K562 (cell line): ENCODE measurements around the gene CDK4. TPM values are rescaled to one million over a fixed set of nuclear protein-coding genes. Genes with fewer than 3 reads are reported as not detected.

Experiments used
- ATAC-seq: fragments of 200-7000 bp; cut with Tn5 transposase; 3 replicates; pipeline ENCODE4 v1.9.1; 2020; ENCODE audit warnings: moderate library complexity
- Bru-seq: library from RNA; stranded (reverse); fragments of 400-500 nt; gene quantifications from one replicate; lab custom pipeline; 2021; lab: Mats Ljungman, UMichigan
- BruChase-seq, 2 experiments: library from RNA; stranded (reverse); fragments of 400-500 nt; gene quantifications; one replicate each; lab custom pipeline; 2021; lab: Mats Ljungman, UMichigan
- BruUV-seq: library from RNA; stranded (reverse); fragments of 400-500 nt; replicated peaks from 2 replicates; lab custom pipeline; 2021; lab: Mats Ljungman, UMichigan
- CTCF ChIA-PET: fragments of 300-600 bp; formaldehyde crosslinking; extraction: SDS; loops from one replicate; lab custom pipeline; 2021; ENCODE audit warnings: low intra/inter-chr PET ratio; lab: Yijun Ruan, JAX
- POLR2A ChIA-PET: fragments of 300-600, 350-650 bp; sonication (Branson Sonifier 250); formaldehyde crosslinking; extraction: SDS; loops from one replicate; lab custom pipeline; 2021; ENCODE audit warnings: antibody characterized with exemption, inconsistent platforms; lab: Yijun Ruan, JAX
- DNase-seq, 4 experiments: peaks; one replicate each; pipeline versions ENCODE4 v3.0.0 to v3.0.0-alpha.2; 2011 to 2018; ENCODE audit warnings: low spot score in 3 of 4, mixed read lengths in 3 of 4; ENCODE audit errors: extremely low read depth in 1 of 4
- FAIRE-seq: peaks from 2 replicates; lab custom pipeline; 2011; peaks lifted over from hg19 to GRCh38; lab: Jason Lieb, UNC
- H2AFZ ChIP-seq: 2 replicates; pipeline ENCODE4 v1.6.0; 2011; ENCODE audit warnings: low read depth, low read length, control low read depth, inconsistent platforms
- H3K27ac ChIP-seq: fragments of 200-600 bp; 3 replicates; pipeline ENCODE4 v1.8.0; 2011; ENCODE audit warnings: low read depth, mild to moderate bottlenecking, control low read depth, inconsistent platforms, low read length, moderate library complexity, mixed read lengths; ENCODE audit errors: extremely low read depth
- H3K27me3 ChIP-seq, 2 experiments: fragments of 300-600 bp in 1 of 2; 2 replicates in 1 of 2; 3 replicates in 1 of 2; pipeline versions ENCODE4 v1.6.0 to v1.8.0; 2011; ENCODE audit warnings: inconsistent platforms in 2 of 2, low read length in 2 of 2, mild to moderate bottlenecking in 1 of 2, mixed read lengths in 1 of 2, moderate library complexity in 1 of 2; ENCODE audit not compliant: control insufficient read depth in 2 of 2, insufficient read depth in 2 of 2
- H3K36me3 ChIP-seq: fragments of 300-600 bp; 3 replicates; pipeline ENCODE4 v1.8.0; 2011; ENCODE audit warnings: mild to moderate bottlenecking, low read length, inconsistent platforms; ENCODE audit not compliant: control insufficient read depth, insufficient read depth
- H3K4me1 ChIP-seq, 2 experiments: fragments of 200-600 bp in 1 of 2; replicated peaks in 1 of 2; 2 replicates in 1 of 2; 3 replicates in 1 of 2; pipeline versions ENCODE4 v1.5.1 to v1.8.0; 2011; ENCODE audit warnings: inconsistent platforms in 2 of 2, low read length in 2 of 2, mild to moderate bottlenecking in 1 of 2, mixed read lengths in 1 of 2, moderate library complexity in 1 of 2; ENCODE audit not compliant: control insufficient read depth in 2 of 2, insufficient read depth in 2 of 2
- H3K4me2 ChIP-seq: 2 replicates; pipeline ENCODE4 v1.6.1; 2011; ENCODE audit warnings: low read length, control low read depth, inconsistent platforms, mixed read lengths; ENCODE audit not compliant: insufficient read depth
- H3K4me3 ChIP-seq: fragments of 200-600 bp; sonication (generic), shearing (Covaris generic); 2 replicates; pipeline ENCODE4 v1.5.1; 2016; ENCODE audit warnings: control low read depth, inconsistent platforms
- H3K79me2 ChIP-seq: fragments of 200-600 bp; 3 replicates; pipeline ENCODE4 v1.8.0; 2011; ENCODE audit warnings: low read length, inconsistent platforms; ENCODE audit not compliant: control insufficient read depth, insufficient read depth
- H3K9ac ChIP-seq, 2 experiments: 2 replicates each; pipeline versions ENCODE4 v1.6.0 to v1.6.1; 2011; ENCODE audit warnings: low read depth in 2 of 2, low read length in 2 of 2, control low read depth in 1 of 2, inconsistent platforms in 1 of 2, mild to moderate bottlenecking in 1 of 2, mixed read lengths in 1 of 2; ENCODE audit not compliant: insufficient read depth in 1 of 2
- H3K9me1 ChIP-seq: one replicate; pipeline ENCODE4 v1.6.0; 2011; ENCODE audit warnings: inconsistent platforms, mild to moderate bottlenecking, low read length, moderate library complexity; ENCODE audit not compliant: control insufficient read depth, insufficient read depth
- H3K9me3 ChIP-seq: replicated peaks from 2 replicates; pipeline ENCODE4 v1.5.1; 2011; ENCODE audit warnings: low read depth, low read length, inconsistent platforms; ENCODE audit not compliant: control insufficient read depth, insufficient read depth
- H4K20me1 ChIP-seq: replicated peaks from 2 replicates; pipeline ENCODE4 v1.6.1; 2011; ENCODE audit warnings: low read length, inconsistent platforms, mixed read lengths; ENCODE audit not compliant: control insufficient read depth, insufficient read depth
- ATF1 ChIP-seq, 2 experiments: fragments of 450-650 bp in 1 of 2; IDR thresholded peaks; 2 replicates each; pipeline ENCODE4 v1.6.1; 2016; ENCODE audit warnings: missing compliant biosample characterization in 1 of 2, missing genetic modification characterization in 1 of 2
- CBFA2T2 ChIP-seq: fragments of 450-650 bp; conservative IDR thresholded peaks from 2 replicates; pipeline ENCODE4 v1.6.1; 2017; ENCODE audit warnings: mild to moderate bottlenecking
- EWSR1 ChIP-seq: fragments of 450-650 bp; IDR thresholded peaks from 2 replicates; pipeline ENCODE4 v1.6.1; 2018; ENCODE audit warnings: borderline replicate concordance, mild to moderate bottlenecking, low read depth, moderate library complexity; ENCODE audit not compliant: partially characterized antibody
- HMGN3 ChIP-seq: IDR thresholded peaks from 2 replicates; pipeline ENCODE4 v1.6.1; 2011; ENCODE audit warnings: borderline replicate concordance, low read depth, mild to moderate bottlenecking, mixed read lengths, low read length; ENCODE audit not compliant: insufficient read length; ENCODE audit errors: extremely low read depth
- HNRNPUL1 ChIP-seq: fragments of 200-400 bp; formaldehyde crosslinking; IDR thresholded peaks from 2 replicates; pipeline ENCODE4 v1.6.1; 2017; ENCODE audit warnings: low read length
- ZFP30 ChIP-seq: fragments of 250-450 bp; sonication (Bioruptor Pico); IDR thresholded peaks from 2 replicates; pipeline ENCODE4 v1.8.0; 2022; ENCODE audit warnings: moderate library complexity, mild to moderate bottlenecking, inconsistent platforms, borderline replicate concordance
- ZNF76 ChIP-seq: fragments of 250-450 bp; sonication (Bioruptor Pico); IDR thresholded peaks from 2 replicates; pipeline ENCODE4 v1.4.0; 2020; ENCODE audit warnings: mild to moderate bottlenecking, moderate library complexity, borderline replicate concordance
- ZSCAN32 ChIP-seq: fragments of 450-650 bp; formaldehyde crosslinking; IDR thresholded peaks from 2 replicates; pipeline ENCODE4 v1.4.0; 2020; ENCODE audit warnings: mild to moderate bottlenecking, moderate library complexity
- whole genome bisulfite sequencing: fragments of 100-300 bp; shearing (Covaris generic); methylation state at CpG from one replicate; pipeline ENCODE4 v1.1.6; 2016; ENCODE audit warnings: low coverage, mixed read lengths; ENCODE audit not compliant: insufficient coverage; ENCODE audit errors: missing lambda C conversion rate; 5-methylcytosine and 5-hydroxymethylcytosine counted together
- in situ Hi-C: fragments of 300-500 bp; cut with MboI; formaldehyde crosslinking; loops from 4 replicates; pipeline ENCODE4 v1.15.0; 2018; ENCODE audit warnings: inconsistent platforms, mixed read lengths
- intact Hi-C: fragments of 100-400 bp; cut with micrococcal nuclease; formaldehyde crosslinking; loops from 2 replicates; pipeline ENCODE4 v1.14.2; 2022
- long read RNA-seq, 3 experiments: library from polyadenylated mRNA in 2 of 3; library from RNA in 1 of 3; unstranded in 2 of 3; stranded (forward) in 1 of 3; transcript quantifications; one replicate each; pipeline ENCODE4 v2.0.0, GENCODE V29; 2019 to 2022
- polyA minus RNA-seq, 3 experiments: library from RNA; depleted of rRNA, polyadenylated mRNA; stranded (reverse); fragments of >200 nt; gene quantifications; 2 replicates each; pipeline ENCODE4 v1.2.3, GENCODE V29; 2011
- polyA plus RNA-seq, 8 experiments: library from polyadenylated mRNA; depleted of rRNA in 4 of 8; stranded (reverse) in 5 of 8; unstranded in 3 of 8; fragments of >200 nt; fragmentation: Nextera tagmentation in 2 of 8; fragmentation: Illumina TruSeq in 1 of 8; extraction: Ambion mirVana in 2 of 8; extraction: Trizol in 1 of 8; gene quantifications; 2 replicates each; pipeline versions ENCODE4 v1.2.1 to v1.2.3, GENCODE V29; 2011 to 2014; ENCODE audit warnings: inconsistent platforms in 1 of 8, missing spikeins in 1 of 8
- total RNA-seq, 7 experiments: library from RNA; depleted of rRNA in 6 of 7; stranded (reverse); fragments of >200 nt in 6 of 7; fragmentation: Illumina TruSeq in 2 of 7; extraction: Trizol in 2 of 7; gene quantifications; 2 replicates each; pipeline versions ENCODE4 v1.2.1 to v1.2.3, GENCODE V29; 2011 to 2021; ENCODE audit warnings: low replicate concordance in 1 of 7
- TF ChIP-seq, protein P1 (sequence below): fragments of 450-650 bp; formaldehyde crosslinking; IDR thresholded peaks from 2 replicates; pipeline ENCODE4 v1.4.0; 2020; ENCODE audit warnings: mild to moderate bottlenecking, mixed read lengths

Gene CDK4
- 135 and 229 TPM in 2 replicates for total RNA-seq (2011; cell fraction: chromatin; rRNA removed; ENCODE audit: low replicate concordance)
- 165 and 176 TPM in 2 replicates for total RNA-seq (2011; cell fraction: nucleolus; rRNA removed)
- total RNA-seq (2011; cell fraction: nucleoplasm; rRNA removed): 168 and 190 TPM in 2 replicates
- total RNA-seq (2014; rRNA removed): 237 and 282 TPM in 2 replicates
- total RNA-seq (2014; rRNA removed; fragmentation: Illumina TruSeq; extraction: Trizol): 173 and 188 TPM in 2 replicates
- total RNA-seq (2015; rRNA removed; fragmentation: Illumina TruSeq; extraction: Trizol): 216 and 217 TPM in 2 replicates
- 238 and 253 TPM in 2 replicates for total RNA-seq (2021)
- 429 and 436 TPM in 2 replicates for polyA plus RNA-seq (2011; rRNA removed)
- 496 and 542 TPM in 2 replicates for polyA plus RNA-seq (2011; cell fraction: cytosol; rRNA removed)
- 182 and 203 TPM in 2 replicates for polyA plus RNA-seq (2011; cell fraction: nucleus; rRNA removed)
- 227 and 292 TPM in 2 replicates for polyA plus RNA-seq (2012)
- polyA plus RNA-seq (2014; fragmentation: Illumina TruSeq; extraction: Trizol): 347 and 427 TPM in 2 replicates
- polyA plus RNA-seq (2014; fragmentation: Nextera tagmentation; extraction: Ambion mirVana): 10 to 100 TPM; 37.8 to 62.8 TPM
- polyA plus RNA-seq (2014; rRNA removed): 309 and 339 TPM in 2 replicates
- polyA minus RNA-seq (2011; rRNA and poly(A)+ RNA removed): 194 and 258 TPM in 2 replicates
- polyA minus RNA-seq (2011; cell fraction: cytosol; rRNA and poly(A)+ RNA removed): 98.1 and 128 TPM in 2 replicates
- polyA minus RNA-seq (2011; cell fraction: nucleus; rRNA and poly(A)+ RNA removed): 95.2 and 124 TPM in 2 replicates
- percentile 97 among the genes with signal in this experiment for Bru-seq, nascent RNA
- percentile 93 among the genes with signal in this experiment for BruChase-seq, experiment 1, labeled RNA remaining after a 2-hour chase
- BruChase-seq, experiment 2, labeled RNA remaining after a 6-hour chase: percentile 91 among the genes with signal in this experiment
- long read RNA-seq, experiment 1, transcript CDK4-201 (8 exons, 2,076 nt): major isoform, 445 of 537 reads
- long read RNA-seq, experiment 1, transcript CDK4-203 (7 exons, 776 nt): minor isoform, 7 of 537 reads
- long read RNA-seq, experiment 1, partial matches to known transcripts: 48 of 537 reads
- long read RNA-seq, experiment 1, other reads (novel, unspliced or antisense): 32 of 537 reads
- long read RNA-seq, experiment 2, transcript CDK4-201 (8 exons, 2,076 nt): major isoform, 219 of 370 reads
- long read RNA-seq, experiment 2, partial matches to known transcripts: 34 of 370 reads
- long read RNA-seq, experiment 2, other reads (novel, unspliced or antisense): 116 of 370 reads
- long read RNA-seq, experiment 3, transcript CDK4-201 (8 exons, 2,076 nt): major isoform, 339 of 370 reads
- long read RNA-seq, experiment 3, partial matches to known transcripts: 7 of 370 reads
- long read RNA-seq, experiment 3, other reads (novel, unspliced or antisense): 22 of 370 reads

GRCh38 chr12:57751788-57752667, at the start of gene CDK4:
Gene CDK4 (minus strand): TSS chr12:57752310. CDS start chr12:57751717, 593 bp downstream.
- peak; percentile 92 to 99 (median 96) for DNase-seq
- CTCF ChIA-PET: no interaction called here
- TF ChIP-seq HMGN3 (peak; percentile 93), EWSR1 (no peak), ZSCAN32 (CRISPR knock-in tag) (no peak), ZNF76 (CRISPR knock-in tag) (0 out of 2 replicates have a peak, but pooled peaks have one; percentile 18), ZFP30 (no peak), HNRNPUL1 (no peak), CBFA2T2 (peak; percentile 99), ATF1 (CRISPR knock-in tag; IDR thresholded peaks at IDR 0.05) (no peak), ATF1 (tag; IDR thresholded peaks at IDR 0.05) (peak; percentile 93)
- TF ChIP-seq, protein P1, sequence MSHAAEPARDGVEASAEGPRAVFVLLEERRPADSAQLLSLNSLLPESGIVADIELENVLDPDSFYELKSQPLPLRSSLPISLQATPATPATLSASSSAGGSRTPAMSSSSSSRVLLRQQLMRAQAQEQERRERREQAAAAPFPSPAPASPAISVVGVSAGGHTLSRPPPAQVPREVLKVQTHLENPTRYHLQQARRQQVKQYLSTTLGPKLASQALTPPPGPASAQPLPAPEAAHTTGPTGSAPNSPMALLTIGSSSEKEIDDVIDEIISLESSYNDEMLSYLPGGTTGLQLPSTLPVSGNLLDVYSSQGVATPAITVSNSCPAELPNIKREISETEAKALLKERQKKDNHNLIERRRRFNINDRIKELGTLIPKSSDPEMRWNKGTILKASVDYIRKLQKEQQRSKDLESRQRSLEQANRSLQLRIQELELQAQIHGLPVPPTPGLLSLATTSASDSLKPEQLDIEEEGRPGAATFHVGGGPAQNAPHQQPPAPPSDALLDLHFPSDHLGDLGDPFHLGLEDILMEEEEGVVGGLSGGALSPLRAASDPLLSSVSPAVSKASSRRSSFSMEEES: peak; percentile 99

More at GRCh38 chr12:57751788-57752667, at the start of gene CDK4:
- Histone ChIP-seq H3K9me1 (no peaks in the 10 kb centered on the region), H3K27ac (peak within 1 kb of the TSS; percentile 96), H3K4me1 (peaks cover 34 to 40% of the 10 kb centered on the region in 2 experiments), H3K27me3 (no peaks in the 10 kb centered on the region), H3K4me2 (peak within 1 kb of the TSS; percentile 99), H3K79me2 (peaks cover 47% of the 10 kb centered on the region), H3K9me3 (no peaks in the 10 kb centered on the region), H3K36me3 (peaks cover 44% of the 10 kb centered on the region), H2AFZ (peak within 1 kb of the TSS; percentile 64), H3K9ac (peak within 1 kb of the TSS; percentile 97), H3K4me3 (peak within 1 kb of the TSS; percentile 66), H4K20me1 (no peaks in the 10 kb centered on the region)
- intact Hi-C loops: loop anchor here (2.0 kb wide), 1 partner anchor 21 kb away; the partner anchor contains the start of genes EEF1AKMT3 and METTL1
- POLR2A ChIA-PET: interaction anchor here (0.7 to 1.2 kb wide), 8 partner anchors 12 to 232 kb away, joined by 3 to 5 read pairs (median 3); partner anchors contain the start of genes EEF1AKMT3 and METTL1
- FAIRE-seq (peak; percentile 94), ATAC-seq (peak; percentile 86)
- in situ Hi-C loops: no loop called here
- 1% methylated on average over 54 of the region's 58 CpGs for WGBS
- BruUV-seq: TSS peak; percentile 81
